Measurements from ENCODE around the gene PAQR7. TPM values are rescaled to one million over a fixed set of nuclear protein-coding genes. Genes with fewer than 3 reads are reported as not detected.

The PAQR7 gene
- total and polyA plus RNA-seq, 2 experiments from 2014 or later = 4.0 to 5.2 TPM

DNA sequence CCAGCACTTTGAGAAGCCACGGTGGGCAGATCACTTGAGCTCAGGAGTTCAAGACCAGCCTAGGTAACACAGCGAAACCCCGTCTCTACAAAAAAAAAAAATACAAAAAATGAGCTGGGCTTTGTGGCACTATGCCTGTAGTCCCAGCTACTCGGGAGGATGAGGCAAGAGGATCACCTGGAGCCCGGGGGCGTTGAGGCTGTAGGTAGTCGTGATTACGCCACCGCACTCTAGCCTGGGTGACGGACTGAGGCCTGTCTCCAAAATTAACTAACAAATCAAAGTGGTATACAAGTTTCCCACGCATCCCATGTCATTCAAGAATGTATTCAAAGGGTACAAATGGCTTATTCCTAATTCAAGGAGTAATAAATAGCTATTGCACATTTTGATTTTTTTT, 18.7 kb downstream of the PAQR7 start:
- Mint-ChIP-seq H3K4me1 (peaks cover 14% of the 10 kb centered on the region), H3K36me3 (ENCODE audit: low read depth) (no peaks in the 10 kb centered on the region), H3K27me3 (ENCODE audit: insufficient read depth, low read depth, poor library complexity) (peaks cover 10% of the 10 kb centered on the region), H3K27ac (no peak overlapping the region), H3K4me3 (no peak overlapping the region), H3K9me3 (peaks cover 3% of the 10 kb centered on the region; the same call in 2 of the 3 replicates)
- DNase-seq (ENCODE audit: low spot score) (no peak), ATAC-seq (no peak)
- H3K4me1 ChIP-seq (ENCODE audit: insufficient read depth) = peaks cover 11% of the 10 kb centered on the region
- no peaks in the 10 kb centered on the region for H3K27me3 ChIP-seq (ENCODE audit: insufficient read depth)
- no peak overlapping the region for H3K4me2 ChIP-seq
- H3K27ac ChIP-seq (ENCODE audit: low read depth) = no peak overlapping the region
- peaks cover 73% of the 10 kb centered on the region for H3K79me2 ChIP-seq (replicated peaks; ENCODE audit: insufficient read depth)
- H3K4me3 ChIP-seq = no peak overlapping the region
- TF ChIP-seq NANOG (IDR thresholded peaks at IDR 0.05; ENCODE audit: borderline replicate concordance) (no peak), POLR2AphosphoS5 (IDR thresholded peaks at IDR 0.05; ENCODE audit: low read depth) (no peak)
- no peak overlapping the region for H2AFZ ChIP-seq
- peaks cover 21% of the 10 kb centered on the region for H4K20me1 ChIP-seq (replicated peaks; ENCODE audit: insufficient read depth)
- H3F3A ChIP-seq (replicated peaks; ENCODE audit: low read depth) = 0 out of 2 replicates have a peak, but pooled peaks cover 3% of the 10 kb centered on the region
- H3K36me3 ChIP-seq (ENCODE audit: insufficient read depth) = no peaks in the 10 kb centered on the region
- H3K9me2 ChIP-seq (ENCODE audit: insufficient read depth) = no peaks in the 10 kb centered on the region

DNA sequence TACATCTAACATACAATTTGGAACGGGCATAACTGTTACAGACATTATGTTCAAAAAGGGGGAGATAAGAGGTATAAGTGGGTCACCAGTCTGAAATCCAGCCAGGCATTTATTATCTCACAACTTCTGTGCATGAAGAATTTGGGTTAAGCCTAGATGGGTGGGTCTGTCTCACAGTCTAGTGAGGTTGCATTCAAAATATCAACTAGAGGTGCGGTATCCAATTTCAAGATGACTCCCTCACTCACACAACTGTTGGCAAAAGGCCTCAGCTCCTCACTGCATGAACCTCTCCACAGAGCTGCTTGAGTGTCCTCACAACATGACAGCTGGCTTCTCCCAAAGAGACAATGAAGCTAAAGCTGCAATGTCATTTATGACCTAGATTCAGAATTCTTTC, 21.0 kb downstream of the PAQR7 start:
- no peak for ATAC-seq
- no peak for DNase-seq (ENCODE audit: low spot score)
- H3K4me3 Mint-ChIP-seq = no peak overlapping the region
- peaks cover 96% of the 10 kb centered on the region for H3K79me2 ChIP-seq (replicated peaks; ENCODE audit: insufficient read depth)
- H3K4me1 ChIP-seq (ENCODE audit: insufficient read depth) = peaks cover 5% of the 10 kb centered on the region; the same call in 1 of the 2 replicates
- H3K27ac Mint-ChIP-seq = no peak overlapping the region
- peaks cover 31% of the 10 kb centered on the region for H4K20me1 ChIP-seq (replicated peaks; ENCODE audit: insufficient read depth)
- no peak overlapping the region for H3K4me3 ChIP-seq
- H3K9me3 Mint-ChIP-seq = peaks cover 3% of the 10 kb centered on the region; the same call in 2 of the 3 replicates
- no peak overlapping the region for H3K4me2 ChIP-seq
- peaks cover 7% of the 10 kb centered on the region for H3K27me3 Mint-ChIP-seq (ENCODE audit: insufficient read depth, low read depth, poor library complexity)
- H3K27me3 ChIP-seq (ENCODE audit: insufficient read depth) = no peaks in the 10 kb centered on the region
- no peaks in the 10 kb centered on the region; the same call in 2 of the 3 replicates for H3K36me3 Mint-ChIP-seq (ENCODE audit: low read depth)
- H3K4me1 Mint-ChIP-seq = peaks cover 5% of the 10 kb centered on the region; the same call in 2 of the 3 replicates
- no peaks in the 10 kb centered on the region; the same call in 1 of the 2 replicates for H3K36me3 ChIP-seq (ENCODE audit: insufficient read depth)
- H3K9me2 ChIP-seq (ENCODE audit: insufficient read depth) = no peaks in the 10 kb centered on the region
- 0 out of 2 replicates have a peak, but pooled peaks cover 3% of the 10 kb centered on the region for H3F3A ChIP-seq (replicated peaks; ENCODE audit: low read depth)
- H2AFZ ChIP-seq = no peak overlapping the region
- H3K27ac ChIP-seq (ENCODE audit: low read depth) = no peak overlapping the region
- TF ChIP-seq STAT1 (IDR thresholded peaks at IDR 0.05; ENCODE audit: unreplicated experiment) = no peak
- TF ChIP-seq, protein P1, sequence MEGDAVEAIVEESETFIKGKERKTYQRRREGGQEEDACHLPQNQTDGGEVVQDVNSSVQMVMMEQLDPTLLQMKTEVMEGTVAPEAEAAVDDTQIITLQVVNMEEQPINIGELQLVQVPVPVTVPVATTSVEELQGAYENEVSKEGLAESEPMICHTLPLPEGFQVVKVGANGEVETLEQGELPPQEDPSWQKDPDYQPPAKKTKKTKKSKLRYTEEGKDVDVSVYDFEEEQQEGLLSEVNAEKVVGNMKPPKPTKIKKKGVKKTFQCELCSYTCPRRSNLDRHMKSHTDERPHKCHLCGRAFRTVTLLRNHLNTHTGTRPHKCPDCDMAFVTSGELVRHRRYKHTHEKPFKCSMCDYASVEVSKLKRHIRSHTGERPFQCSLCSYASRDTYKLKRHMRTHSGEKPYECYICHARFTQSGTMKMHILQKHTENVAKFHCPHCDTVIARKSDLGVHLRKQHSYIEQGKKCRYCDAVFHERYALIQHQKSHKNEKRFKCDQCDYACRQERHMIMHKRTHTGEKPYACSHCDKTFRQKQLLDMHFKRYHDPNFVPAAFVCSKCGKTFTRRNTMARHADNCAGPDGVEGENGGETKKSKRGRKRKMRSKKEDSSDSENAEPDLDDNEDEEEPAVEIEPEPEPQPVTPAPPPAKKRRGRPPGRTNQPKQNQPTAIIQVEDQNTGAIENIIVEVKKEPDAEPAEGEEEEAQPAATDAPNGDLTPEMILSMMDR (conservative IDR thresholded peaks at IDR 0.05; ENCODE audit: low read depth in 2 of 2) = no peak
- no peak for TF ChIP-seq ZNF331 (CRISPR knock-in tag; IDR thresholded peaks at IDR 0.05; ENCODE audit: low read depth)
- no peak for TF ChIP-seq NANOG (IDR thresholded peaks at IDR 0.05; ENCODE audit: borderline replicate concordance)
- no peak for TF ChIP-seq CREB1 (CRISPR knock-in tag; IDR thresholded peaks at IDR 0.05; ENCODE audit: low read depth)
- TF ChIP-seq, protein P2, sequence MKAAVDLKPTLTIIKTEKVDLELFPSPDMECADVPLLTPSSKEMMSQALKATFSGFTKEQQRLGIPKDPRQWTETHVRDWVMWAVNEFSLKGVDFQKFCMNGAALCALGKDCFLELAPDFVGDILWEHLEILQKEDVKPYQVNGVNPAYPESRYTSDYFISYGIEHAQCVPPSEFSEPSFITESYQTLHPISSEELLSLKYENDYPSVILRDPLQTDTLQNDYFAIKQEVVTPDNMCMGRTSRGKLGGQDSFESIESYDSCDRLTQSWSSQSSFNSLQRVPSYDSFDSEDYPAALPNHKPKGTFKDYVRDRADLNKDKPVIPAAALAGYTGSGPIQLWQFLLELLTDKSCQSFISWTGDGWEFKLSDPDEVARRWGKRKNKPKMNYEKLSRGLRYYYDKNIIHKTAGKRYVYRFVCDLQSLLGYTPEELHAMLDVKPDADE (IDR thresholded peaks at IDR 0.05) = no peak
- no peak for TF ChIP-seq EZH2 (IDR thresholded peaks at IDR 0.05; ENCODE audit: low read depth, unreplicated experiment)
- no peak for TF ChIP-seq JUNB (IDR thresholded peaks at IDR 0.05; ENCODE audit: unreplicated experiment)
- TF ChIP-seq POLR2AphosphoS5 (IDR thresholded peaks at IDR 0.05; ENCODE audit: low read depth) = no peak
- TF ChIP-seq ZNF114 (CRISPR knock-in tag; IDR thresholded peaks at IDR 0.05) = no peak
- TF ChIP-seq, protein P3, sequence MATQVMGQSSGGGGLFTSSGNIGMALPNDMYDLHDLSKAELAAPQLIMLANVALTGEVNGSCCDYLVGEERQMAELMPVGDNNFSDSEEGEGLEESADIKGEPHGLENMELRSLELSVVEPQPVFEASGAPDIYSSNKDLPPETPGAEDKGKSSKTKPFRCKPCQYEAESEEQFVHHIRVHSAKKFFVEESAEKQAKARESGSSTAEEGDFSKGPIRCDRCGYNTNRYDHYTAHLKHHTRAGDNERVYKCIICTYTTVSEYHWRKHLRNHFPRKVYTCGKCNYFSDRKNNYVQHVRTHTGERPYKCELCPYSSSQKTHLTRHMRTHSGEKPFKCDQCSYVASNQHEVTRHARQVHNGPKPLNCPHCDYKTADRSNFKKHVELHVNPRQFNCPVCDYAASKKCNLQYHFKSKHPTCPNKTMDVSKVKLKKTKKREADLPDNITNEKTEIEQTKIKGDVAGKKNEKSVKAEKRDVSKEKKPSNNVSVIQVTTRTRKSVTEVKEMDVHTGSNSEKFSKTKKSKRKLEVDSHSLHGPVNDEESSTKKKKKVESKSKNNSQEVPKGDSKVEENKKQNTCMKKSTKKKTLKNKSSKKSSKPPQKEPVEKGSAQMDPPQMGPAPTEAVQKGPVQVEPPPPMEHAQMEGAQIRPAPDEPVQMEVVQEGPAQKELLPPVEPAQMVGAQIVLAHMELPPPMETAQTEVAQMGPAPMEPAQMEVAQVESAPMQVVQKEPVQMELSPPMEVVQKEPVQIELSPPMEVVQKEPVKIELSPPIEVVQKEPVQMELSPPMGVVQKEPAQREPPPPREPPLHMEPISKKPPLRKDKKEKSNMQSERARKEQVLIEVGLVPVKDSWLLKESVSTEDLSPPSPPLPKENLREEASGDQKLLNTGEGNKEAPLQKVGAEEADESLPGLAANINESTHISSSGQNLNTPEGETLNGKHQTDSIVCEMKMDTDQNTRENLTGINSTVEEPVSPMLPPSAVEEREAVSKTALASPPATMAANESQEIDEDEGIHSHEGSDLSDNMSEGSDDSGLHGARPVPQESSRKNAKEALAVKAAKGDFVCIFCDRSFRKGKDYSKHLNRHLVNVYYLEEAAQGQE (IDR thresholded peaks at IDR 0.05; ENCODE audit: unreplicated experiment) = no peak
- no peak for TF ChIP-seq EZH2phosphoT487 (IDR thresholded peaks at IDR 0.05; ENCODE audit: unreplicated experiment)

Data from GM23338 (cell line).